HUES48 (cell line): ENCODE results near the gene HSD11B2.

Experiments used
- H3K27ac ChIP-seq: one replicate; pipeline ENCODE4 v1.7.0; 2013; ENCODE audit warnings: low read depth, low read length, inconsistent platforms
- H3K27me3 ChIP-seq: 2 replicates; pipeline ENCODE4 v1.6.1; 2013; ENCODE audit warnings: mild to moderate bottlenecking, low read length; ENCODE audit not compliant: control insufficient read depth, insufficient read depth
- H3K36me3 ChIP-seq: 2 replicates; pipeline ENCODE4 v1.6.1; 2013; ENCODE audit warnings: low read length; ENCODE audit not compliant: control insufficient read depth, insufficient read depth
- H3K4me1 ChIP-seq: 2 replicates; pipeline ENCODE4 v1.6.1; 2013; ENCODE audit warnings: mild to moderate bottlenecking, low read length; ENCODE audit not compliant: control insufficient read depth, insufficient read depth
- H3K4me3 ChIP-seq: 2 replicates; pipeline ENCODE4 v1.5.1; 2013; ENCODE audit warnings: mild to moderate bottlenecking, low read depth, low read length
- H3K9ac ChIP-seq: 2 replicates; pipeline ENCODE4 v1.6.1; 2013; ENCODE audit warnings: mild to moderate bottlenecking, low read depth, low read length, moderate library complexity
- H3K9me3 ChIP-seq: 2 replicates; pipeline ENCODE4 v1.6.1; 2013; ENCODE audit warnings: low read length; ENCODE audit not compliant: control insufficient read depth, insufficient read depth

HSD11B2 gene

GRCh38 chr16:67486805-67487204 lies 55.9 kb downstream of the HSD11B2 start:
- Histone ChIP-seq H3K4me1 (peaks cover 12% of the 10 kb centered on the region), H3K9me3 (no peaks in the 10 kb centered on the region; the same call in 1 of the 2 replicates), H3K27me3 (peaks cover 56% of the 10 kb centered on the region), H3K9ac (no peak overlapping the region), H3K4me3 (no peak overlapping the region), H3K27ac (no peak overlapping the region), H3K36me3 (no peaks in the 10 kb centered on the region)
